ENCODE data around the gene SPEF2.
"Not testable (repeated sequence)": the region's sequence is repeated elsewhere in the genome, so short reads cannot be mapped to it uniquely, and the experiment has no call there.

DNA sequence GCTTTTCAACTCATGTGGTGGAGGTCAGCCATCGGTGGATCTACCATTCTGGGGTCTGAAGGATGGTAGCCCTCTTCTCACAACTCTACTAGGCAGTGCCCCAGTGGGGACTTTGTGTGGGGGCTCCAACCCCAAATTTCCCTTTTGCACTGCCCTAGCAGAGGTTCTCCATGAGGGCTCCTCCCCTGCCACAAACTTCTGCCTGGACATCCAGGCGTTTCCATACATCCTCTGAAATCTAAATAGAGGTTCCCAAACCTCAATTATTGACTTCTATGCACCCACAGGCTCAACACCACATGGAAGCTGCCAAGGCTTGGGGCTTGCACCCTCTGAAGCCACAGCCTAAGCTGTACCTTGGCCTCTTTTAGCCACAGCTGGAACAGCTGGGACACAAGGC is 227.8 kb downstream of the SPEF2 start:
- TF ChIP-seq POLR2AphosphoS5, POLR2A (IDR thresholded peaks at IDR 0.05): not testable (repeated sequence)
- TF ChIP-seq, protein P1, sequence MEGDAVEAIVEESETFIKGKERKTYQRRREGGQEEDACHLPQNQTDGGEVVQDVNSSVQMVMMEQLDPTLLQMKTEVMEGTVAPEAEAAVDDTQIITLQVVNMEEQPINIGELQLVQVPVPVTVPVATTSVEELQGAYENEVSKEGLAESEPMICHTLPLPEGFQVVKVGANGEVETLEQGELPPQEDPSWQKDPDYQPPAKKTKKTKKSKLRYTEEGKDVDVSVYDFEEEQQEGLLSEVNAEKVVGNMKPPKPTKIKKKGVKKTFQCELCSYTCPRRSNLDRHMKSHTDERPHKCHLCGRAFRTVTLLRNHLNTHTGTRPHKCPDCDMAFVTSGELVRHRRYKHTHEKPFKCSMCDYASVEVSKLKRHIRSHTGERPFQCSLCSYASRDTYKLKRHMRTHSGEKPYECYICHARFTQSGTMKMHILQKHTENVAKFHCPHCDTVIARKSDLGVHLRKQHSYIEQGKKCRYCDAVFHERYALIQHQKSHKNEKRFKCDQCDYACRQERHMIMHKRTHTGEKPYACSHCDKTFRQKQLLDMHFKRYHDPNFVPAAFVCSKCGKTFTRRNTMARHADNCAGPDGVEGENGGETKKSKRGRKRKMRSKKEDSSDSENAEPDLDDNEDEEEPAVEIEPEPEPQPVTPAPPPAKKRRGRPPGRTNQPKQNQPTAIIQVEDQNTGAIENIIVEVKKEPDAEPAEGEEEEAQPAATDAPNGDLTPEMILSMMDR (IDR thresholded peaks at IDR 0.05) = not testable (repeated sequence)
